ENCODE results near the gene NUP160.

DNA sequence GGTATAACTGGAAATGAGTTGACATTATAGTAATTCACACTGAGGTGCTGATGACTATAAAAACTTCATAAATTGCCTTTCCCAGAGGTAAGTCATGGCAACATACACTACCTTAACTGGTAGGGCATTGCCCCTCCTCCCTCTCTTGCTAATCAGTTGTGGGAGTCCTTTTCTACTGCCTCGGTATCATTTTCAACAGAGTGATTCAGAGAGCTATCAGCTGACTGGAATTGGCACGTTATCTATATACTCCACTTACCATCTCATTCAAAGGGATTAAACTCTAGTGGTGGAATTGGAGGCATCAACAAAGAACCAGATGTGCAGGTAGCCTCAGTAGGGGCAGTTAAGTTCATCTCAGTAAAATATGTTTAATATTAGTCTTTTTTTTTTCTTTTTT is 8.0 kb upstream of the NUP160 start:
- TF ChIP-seq, protein P1, sequence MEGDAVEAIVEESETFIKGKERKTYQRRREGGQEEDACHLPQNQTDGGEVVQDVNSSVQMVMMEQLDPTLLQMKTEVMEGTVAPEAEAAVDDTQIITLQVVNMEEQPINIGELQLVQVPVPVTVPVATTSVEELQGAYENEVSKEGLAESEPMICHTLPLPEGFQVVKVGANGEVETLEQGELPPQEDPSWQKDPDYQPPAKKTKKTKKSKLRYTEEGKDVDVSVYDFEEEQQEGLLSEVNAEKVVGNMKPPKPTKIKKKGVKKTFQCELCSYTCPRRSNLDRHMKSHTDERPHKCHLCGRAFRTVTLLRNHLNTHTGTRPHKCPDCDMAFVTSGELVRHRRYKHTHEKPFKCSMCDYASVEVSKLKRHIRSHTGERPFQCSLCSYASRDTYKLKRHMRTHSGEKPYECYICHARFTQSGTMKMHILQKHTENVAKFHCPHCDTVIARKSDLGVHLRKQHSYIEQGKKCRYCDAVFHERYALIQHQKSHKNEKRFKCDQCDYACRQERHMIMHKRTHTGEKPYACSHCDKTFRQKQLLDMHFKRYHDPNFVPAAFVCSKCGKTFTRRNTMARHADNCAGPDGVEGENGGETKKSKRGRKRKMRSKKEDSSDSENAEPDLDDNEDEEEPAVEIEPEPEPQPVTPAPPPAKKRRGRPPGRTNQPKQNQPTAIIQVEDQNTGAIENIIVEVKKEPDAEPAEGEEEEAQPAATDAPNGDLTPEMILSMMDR (IDR thresholded peaks at IDR 0.05; ENCODE audit: low read length) = no peak
- TF ChIP-seq EZH2 (IDR thresholded peaks at IDR 0.05; ENCODE audit: borderline replicate concordance, low read length) = no peak

Measured in OCI-LY1 (cell line).